ENCODE data around the gene BCL2L11.
A peak's percentile ranks its signal among the peaks of the same experiment; 100 is the strongest.
"Not testable (repeated sequence)": the region's sequence is repeated elsewhere in the genome, so short reads cannot be mapped to it uniquely, and the experiment has no call there.

Gene BCL2L11, protein sequence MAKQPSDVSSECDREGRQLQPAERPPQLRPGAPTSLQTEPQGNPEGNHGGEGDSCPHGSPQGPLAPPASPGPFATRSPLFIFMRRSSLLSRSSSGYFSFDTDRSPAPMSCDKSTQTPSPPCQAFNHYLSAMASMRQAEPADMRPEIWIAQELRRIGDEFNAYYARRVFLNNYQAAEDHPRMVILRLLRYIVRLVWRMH

DNA sequence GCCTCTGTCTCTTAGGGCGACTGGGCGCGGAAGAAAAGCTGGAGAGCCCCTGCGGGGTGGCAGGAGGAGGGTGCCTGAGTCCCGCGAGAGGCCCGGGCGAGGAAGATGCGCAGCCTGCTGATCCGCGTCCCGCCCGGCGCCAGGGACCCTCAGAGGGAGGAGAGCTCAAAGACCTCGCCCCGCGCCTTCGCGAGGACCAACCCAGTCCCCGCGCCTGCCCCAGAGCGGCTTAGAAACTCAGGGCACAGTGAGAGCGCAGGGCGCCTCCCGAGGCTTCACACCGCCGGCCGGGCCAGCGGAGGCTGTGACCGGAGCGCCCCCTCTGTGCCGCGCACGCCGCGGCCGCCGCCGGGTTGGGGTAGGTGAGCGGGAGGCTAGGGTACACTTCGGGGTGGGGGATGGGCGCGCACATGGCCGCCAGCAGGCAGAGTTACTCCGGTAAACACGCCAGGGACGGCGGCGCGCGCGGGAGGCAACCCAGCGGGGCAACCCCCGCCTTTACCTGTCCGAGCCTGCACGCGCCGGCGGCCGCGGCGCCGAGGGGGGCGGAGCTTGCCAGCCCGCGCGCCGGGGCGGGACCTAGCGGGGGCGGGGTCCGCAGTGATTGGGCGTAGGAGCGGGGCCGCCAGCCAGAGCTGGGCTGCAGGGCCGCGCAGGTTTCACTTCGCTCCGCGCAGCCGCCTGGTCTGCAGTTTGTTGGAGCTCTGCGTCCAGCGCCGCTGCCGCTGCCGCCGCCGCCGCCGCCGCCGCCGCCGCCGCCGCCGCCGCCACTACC, at the start of gene BCL2L11:
BCL2L11 (plus strand) TSS at position 662 of the 775 bp plus-strand sequence. CDS start 2,832 bp downstream, outside the sequence.
- H3K4me3 Mint-ChIP-seq, result peak within 1 kb of the TSS; percentile 94
- peaks cover 68% of the 10 kb centered on the region for H3K4me1 Mint-ChIP-seq (ENCODE audit: low read depth)
- H3K36me3 Mint-ChIP-seq (ENCODE audit: low read depth), result peaks cover 26% of the 10 kb centered on the region
- no peaks in the 10 kb centered on the region for H3K9me3 Mint-ChIP-seq
- peak within 1 kb of the TSS; percentile 87 for H3K27ac Mint-ChIP-seq
- peaks cover 29% of the 10 kb centered on the region for H3K27me3 Mint-ChIP-seq

DNA sequence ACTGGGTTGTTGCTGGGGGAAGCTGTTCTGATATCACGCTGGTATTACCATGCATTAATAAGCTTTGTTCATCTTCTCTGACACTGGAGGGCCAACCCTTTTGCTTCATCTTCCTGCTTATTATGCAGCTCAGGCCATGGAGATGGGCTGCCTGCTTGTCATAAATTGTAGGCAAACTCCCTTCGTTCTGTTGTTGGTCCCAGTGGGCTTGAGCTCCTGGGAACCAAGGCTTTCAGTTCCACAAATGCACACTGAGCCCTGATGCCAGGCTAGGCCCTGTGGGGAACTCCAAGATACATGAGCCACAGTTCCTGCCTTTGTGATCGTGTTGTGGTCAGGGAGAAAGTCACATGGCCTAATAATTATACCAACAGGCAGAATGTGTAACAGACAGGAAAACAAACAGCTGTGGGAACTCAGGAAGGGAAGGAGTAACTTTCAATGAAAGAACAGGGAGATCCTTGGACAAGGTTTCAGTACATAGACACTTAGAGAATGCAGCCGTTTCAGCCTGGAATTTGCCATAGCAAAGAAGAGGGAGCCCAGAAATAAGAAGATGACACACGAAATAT, 49.0 kb upstream of the BCL2L11 start:
- Mint-ChIP-seq H3K9me3 (peaks cover 22% of the 10 kb centered on the region), H3K27ac (no peak overlapping the region), H3K36me3 (ENCODE audit: low read depth) (no peaks in the 10 kb centered on the region), H3K4me3 (no peak overlapping the region), H3K4me1 (ENCODE audit: low read depth) (no peaks in the 10 kb centered on the region), H3K27me3 (peaks cover 30% of the 10 kb centered on the region)

DNA sequence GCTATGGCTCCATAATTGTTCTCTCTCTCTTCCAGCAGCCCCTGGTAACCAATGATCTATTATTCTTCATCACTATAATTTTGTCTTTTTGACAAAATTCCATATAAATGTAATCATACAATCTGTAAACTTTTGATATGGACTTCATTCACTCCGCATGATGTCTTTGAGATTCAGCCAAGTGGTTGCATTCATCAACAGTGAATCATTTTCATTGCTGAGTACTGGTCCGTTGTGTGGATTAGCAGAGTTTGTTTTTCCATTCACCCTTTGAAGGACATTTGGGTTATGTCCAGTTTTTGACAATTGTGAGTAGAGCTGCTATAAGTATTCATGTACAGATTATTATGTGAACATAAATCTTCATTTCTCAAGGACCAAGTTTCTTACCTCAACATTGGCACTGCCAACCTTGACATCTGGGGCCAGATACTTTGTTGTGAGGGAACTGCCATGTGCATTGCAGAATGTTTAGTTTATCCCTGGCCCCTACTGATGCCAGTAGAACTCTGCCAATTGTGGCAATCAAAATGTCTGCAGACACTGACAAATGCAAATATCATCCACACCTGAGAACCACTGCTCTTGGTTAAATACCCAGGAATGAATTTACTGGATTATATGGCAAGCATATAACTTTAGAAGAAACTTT, 48.4 kb upstream of the BCL2L11 start:
- Mint-ChIP-seq H3K9me3 (peaks cover 24% of the 10 kb centered on the region), H3K4me3 (no peak overlapping the region), H3K27ac (no peak overlapping the region), H3K27me3 (peaks cover 34% of the 10 kb centered on the region), H3K4me1 (ENCODE audit: low read depth) (no peaks in the 10 kb centered on the region), H3K36me3 (ENCODE audit: low read depth) (no peaks in the 10 kb centered on the region)

DNA sequence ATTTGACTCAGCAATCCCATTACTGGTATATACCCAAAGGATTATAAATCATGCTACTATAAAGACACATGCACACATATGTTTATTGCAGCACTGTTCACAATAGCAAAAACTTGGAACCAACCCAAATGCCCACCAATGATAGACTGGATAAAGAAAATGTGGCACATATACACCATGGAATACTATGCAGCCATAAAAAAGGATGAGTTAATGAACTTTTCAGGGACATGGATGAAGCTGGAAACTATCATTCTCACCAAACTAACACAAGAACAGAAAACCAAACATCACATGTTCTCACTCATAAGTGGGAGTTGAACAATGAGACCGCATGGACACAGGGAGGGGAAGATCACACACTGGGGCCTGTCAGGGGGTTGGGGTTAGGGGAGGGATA, 38.1 kb upstream of the BCL2L11 start:
- not testable (repeated sequence) for H3K9me3 Mint-ChIP-seq; H3K4me3 Mint-ChIP-seq; H3K27ac Mint-ChIP-seq; H3K4me1 Mint-ChIP-seq (ENCODE audit: low read depth); H3K36me3 Mint-ChIP-seq (ENCODE audit: low read depth)
- H3K27me3 Mint-ChIP-seq, result peaks cover 75% of the 10 kb centered on the region

DNA sequence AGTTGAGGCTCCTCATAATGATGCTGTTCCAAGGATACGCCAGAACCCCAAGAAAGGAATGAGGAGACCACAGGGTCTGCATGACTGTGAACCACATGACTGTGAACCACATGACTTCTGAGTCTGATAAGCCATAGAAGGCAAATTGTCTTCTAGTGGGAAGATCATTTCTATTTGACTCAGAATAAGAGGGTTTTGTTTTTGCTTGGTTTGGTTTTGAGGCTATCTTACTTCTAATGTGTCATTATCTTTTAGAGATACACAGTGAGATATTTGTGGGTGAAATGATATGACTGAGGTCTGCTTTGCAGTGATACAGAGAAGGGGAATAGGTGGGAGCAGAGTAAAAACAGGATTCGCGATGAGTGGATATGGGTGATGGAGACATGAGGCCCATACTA, 28.9 kb upstream of the BCL2L11 start:
- Mint-ChIP-seq H3K36me3 (ENCODE audit: low read depth) (no peaks in the 10 kb centered on the region), H3K4me3 (no peak overlapping the region), H3K4me1 (ENCODE audit: low read depth) (peaks cover 19% of the 10 kb centered on the region), H3K9me3 (no peaks in the 10 kb centered on the region), H3K27me3 (peaks cover 44% of the 10 kb centered on the region), H3K27ac (peak overlapping the region; percentile 59)

DNA sequence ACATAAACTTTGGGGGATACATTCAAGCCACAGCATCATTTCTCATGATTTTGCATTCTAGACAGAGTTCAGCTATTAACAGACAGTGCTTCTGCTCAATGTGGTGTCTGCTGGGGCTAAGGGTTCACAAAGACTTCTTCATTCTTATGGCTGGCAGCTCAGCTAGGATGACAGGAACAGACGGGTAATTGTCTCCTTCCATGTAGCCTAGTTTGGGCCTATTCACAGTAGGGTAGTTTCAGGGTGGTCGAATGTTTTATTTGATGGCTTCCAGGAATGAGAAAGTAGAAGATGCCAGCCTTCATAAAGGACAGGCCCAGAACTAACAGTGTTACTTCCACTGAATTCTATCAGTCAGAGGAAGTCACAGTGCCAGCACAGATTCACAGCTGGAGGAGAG, 26.0 kb upstream of the BCL2L11 start:
- Mint-ChIP-seq H3K27ac (no peak overlapping the region), H3K36me3 (ENCODE audit: low read depth) (no peaks in the 10 kb centered on the region), H3K4me1 (ENCODE audit: low read depth) (peaks cover 19% of the 10 kb centered on the region), H3K4me3 (no peak overlapping the region), H3K27me3 (peaks cover 49% of the 10 kb centered on the region), H3K9me3 (no peaks in the 10 kb centered on the region)

DNA sequence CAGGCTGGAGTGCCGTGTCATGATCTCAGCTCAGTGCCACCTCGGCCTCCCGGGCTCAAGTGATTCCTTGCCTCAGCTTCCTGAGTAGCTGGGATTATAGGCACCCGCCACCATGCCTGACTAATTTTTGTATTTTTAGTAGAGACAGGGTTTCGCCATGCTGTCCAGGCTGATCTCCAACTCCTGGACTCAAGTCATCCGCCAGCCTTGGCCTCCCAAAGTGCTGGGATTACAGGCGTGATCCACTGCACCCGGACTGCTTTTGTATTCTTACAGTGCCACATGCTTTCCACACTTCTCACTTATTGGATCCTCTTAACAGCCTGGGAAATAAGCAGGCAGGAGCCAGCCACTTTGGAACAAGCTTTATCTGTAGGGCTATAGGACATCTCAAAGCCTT, 25.3 kb upstream of the BCL2L11 start:
- Mint-ChIP-seq H3K27ac (no peak overlapping the region), H3K36me3 (ENCODE audit: low read depth) (no peaks in the 10 kb centered on the region), H3K4me3 (no peak overlapping the region), H3K9me3 (no peaks in the 10 kb centered on the region), H3K4me1 (ENCODE audit: low read depth) (peaks cover 26% of the 10 kb centered on the region), H3K27me3 (peaks cover 45% of the 10 kb centered on the region)

DNA sequence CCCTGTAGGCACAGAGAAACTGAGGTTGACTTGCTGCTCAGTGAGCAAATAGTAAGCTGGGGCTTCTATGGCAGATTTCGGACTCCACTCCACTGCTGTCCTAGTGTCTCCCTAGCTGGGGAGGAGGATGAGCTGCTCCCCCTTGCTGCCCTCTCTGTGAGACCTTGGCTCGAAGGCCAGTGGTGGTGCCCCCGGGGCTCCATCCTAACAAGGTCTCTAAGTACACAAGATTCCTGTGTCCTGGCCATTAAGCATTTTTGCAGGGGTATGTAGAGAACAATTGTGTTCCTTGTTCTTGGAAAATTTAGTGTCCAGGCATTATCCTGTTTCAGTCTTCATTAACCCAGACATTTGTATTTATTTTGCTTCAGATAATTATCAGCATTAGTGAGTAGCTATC, 21.3 kb upstream of the BCL2L11 start:
- Mint-ChIP-seq H3K36me3 (ENCODE audit: low read depth) (no peaks in the 10 kb centered on the region), H3K4me1 (ENCODE audit: low read depth) (peaks cover 24% of the 10 kb centered on the region)

DNA sequence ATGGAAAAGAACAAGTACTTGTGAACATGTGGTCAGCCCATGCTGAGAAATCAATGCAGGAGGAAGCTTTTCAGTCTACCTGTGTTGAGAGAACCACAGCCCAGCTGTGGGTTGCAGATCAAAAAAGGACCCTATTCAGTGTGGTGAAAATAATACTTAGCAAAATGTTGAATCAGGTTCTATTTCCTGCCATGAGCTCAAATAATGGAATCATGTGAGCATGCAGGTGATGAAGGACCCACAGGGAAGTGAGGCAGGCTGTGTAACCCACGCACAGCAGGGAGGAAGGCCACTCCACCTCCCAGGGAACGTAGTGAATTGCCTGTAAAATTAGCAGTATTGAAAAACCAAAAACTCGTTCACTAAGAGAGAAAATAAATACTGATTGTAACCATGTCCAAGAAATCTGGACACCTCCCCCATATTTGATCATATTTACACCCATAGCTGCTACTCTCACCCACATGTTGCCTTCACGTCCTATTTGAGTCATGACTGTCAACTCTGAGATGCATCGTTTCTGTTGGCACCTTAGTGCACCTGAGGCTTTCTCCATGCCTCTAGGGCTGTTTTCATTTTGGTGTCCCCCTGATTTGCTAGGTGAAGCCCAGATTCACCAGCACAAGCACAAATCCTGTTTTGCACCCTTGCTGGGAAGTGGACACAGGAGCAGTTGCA, 20.5 kb upstream of the BCL2L11 start:
- H3K27ac Mint-ChIP-seq, result peak overlapping the region; percentile 50
- H3K9me3 Mint-ChIP-seq, result no peaks in the 10 kb centered on the region
- H3K4me1 Mint-ChIP-seq (ENCODE audit: low read depth), result peaks cover 24% of the 10 kb centered on the region
- H3K4me3 Mint-ChIP-seq, result no peak overlapping the region
- H3K36me3 Mint-ChIP-seq (ENCODE audit: low read depth), result no peaks in the 10 kb centered on the region
- H3K27me3 Mint-ChIP-seq, result peaks cover 51% of the 10 kb centered on the region

More for the DNA sequence above, 21.3 kb upstream of the BCL2L11 start:
- Mint-ChIP-seq H3K4me3 (no peak overlapping the region), H3K27ac (no peak overlapping the region), H3K27me3 (peaks cover 53% of the 10 kb centered on the region), H3K9me3 (no peaks in the 10 kb centered on the region)

DNA sequence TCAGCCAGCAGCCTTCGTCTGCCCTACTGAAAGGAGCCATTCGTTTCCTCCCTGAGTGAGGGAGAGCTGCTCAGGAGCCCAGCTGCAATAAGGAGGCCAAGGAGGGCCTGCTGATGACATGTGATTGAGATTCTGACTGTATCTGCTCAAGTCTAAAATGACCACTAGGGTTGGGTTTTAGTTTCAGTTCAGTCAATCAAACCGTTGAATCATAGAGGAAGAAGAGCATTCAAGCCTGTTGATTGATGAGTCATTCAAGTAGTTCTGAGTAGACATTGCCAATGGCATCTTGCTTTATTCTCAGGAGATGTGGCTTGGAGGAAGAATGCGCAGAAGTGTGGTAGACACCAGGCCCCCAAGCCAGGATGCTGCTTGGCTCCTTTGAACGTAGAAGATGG, 19.9 kb upstream of the BCL2L11 start:
- H3K36me3 Mint-ChIP-seq (ENCODE audit: low read depth), result no peaks in the 10 kb centered on the region
- no peak overlapping the region for H3K4me3 Mint-ChIP-seq
- peak overlapping the region; percentile 65 for H3K27ac Mint-ChIP-seq
- peaks cover 51% of the 10 kb centered on the region for H3K27me3 Mint-ChIP-seq
- H3K9me3 Mint-ChIP-seq, result no peaks in the 10 kb centered on the region
- peaks cover 24% of the 10 kb centered on the region for H3K4me1 Mint-ChIP-seq (ENCODE audit: low read depth)

DNA sequence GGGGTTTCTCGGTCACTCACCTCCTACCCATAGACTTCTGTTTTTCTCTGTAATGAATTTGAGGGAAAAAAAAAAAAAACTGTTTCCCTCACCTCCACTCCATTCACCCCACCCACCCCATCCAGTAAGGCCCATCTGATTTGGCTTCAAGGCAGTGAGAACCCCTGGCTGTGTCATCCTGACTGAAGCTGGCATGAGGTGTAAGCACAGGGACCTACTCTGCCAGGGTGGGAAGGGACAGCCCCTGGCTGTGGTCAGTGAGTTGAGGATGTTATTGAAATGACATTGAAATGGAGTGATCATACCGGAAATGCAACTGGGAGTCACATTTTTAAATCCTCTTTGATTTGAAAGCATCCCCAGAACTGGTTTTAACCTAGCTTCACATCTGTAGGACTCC, 19.1 kb upstream of the BCL2L11 start:
- Mint-ChIP-seq H3K9me3 (no peaks in the 10 kb centered on the region), H3K27me3 (peaks cover 59% of the 10 kb centered on the region), H3K36me3 (ENCODE audit: low read depth) (no peaks in the 10 kb centered on the region), H3K4me1 (ENCODE audit: low read depth) (peaks cover 27% of the 10 kb centered on the region), H3K4me3 (no peak overlapping the region), H3K27ac (no peak overlapping the region)

DNA sequence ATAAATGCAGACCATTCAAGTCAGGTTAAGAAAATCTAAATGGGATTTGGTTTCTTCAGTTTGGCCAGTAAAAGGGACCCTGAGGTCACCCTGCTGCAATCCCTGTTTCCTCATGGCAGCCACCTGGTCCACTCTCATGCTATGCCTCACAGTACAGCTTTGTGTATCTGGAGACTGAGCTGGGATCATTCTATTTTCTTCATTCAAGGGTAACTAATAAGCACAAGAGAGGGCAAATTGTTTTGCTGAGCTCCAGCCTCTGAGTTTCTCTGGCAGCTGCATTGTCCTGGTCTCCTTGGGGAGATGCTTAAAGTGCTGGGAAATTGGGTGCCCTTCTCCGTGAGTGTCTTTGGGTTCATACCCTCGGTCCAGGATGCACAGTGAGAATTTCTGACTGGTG, 18.5 kb upstream of the BCL2L11 start:
- Mint-ChIP-seq H3K27me3 (peaks cover 56% of the 10 kb centered on the region), H3K36me3 (ENCODE audit: low read depth) (no peaks in the 10 kb centered on the region), H3K9me3 (no peaks in the 10 kb centered on the region), H3K4me3 (no peak overlapping the region), H3K4me1 (ENCODE audit: low read depth) (peaks cover 31% of the 10 kb centered on the region), H3K27ac (no peak overlapping the region)

DNA sequence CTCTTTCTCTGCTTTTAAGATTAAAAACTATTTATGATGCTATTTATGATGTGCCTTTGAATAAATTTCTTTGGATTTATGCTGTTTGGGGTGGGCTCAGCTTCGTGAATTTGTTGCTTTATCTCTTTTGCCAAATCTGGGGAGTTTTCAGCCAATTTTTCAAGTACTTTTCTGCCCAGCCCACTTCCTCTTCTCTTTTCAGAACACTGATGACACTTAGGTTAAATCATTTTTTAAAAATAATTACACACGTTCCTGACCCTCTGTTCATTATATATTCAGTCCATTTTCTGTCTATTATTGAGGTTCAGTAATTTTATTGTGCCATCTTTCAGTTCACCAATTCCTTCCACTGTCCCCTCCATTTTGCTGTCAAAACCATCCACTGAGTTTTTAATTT, 14.8 kb upstream of the BCL2L11 start:
- Mint-ChIP-seq H3K27ac (no peak overlapping the region), H3K4me1 (ENCODE audit: low read depth) (peaks cover 26% of the 10 kb centered on the region), H3K27me3 (peaks cover 59% of the 10 kb centered on the region)

DNA sequence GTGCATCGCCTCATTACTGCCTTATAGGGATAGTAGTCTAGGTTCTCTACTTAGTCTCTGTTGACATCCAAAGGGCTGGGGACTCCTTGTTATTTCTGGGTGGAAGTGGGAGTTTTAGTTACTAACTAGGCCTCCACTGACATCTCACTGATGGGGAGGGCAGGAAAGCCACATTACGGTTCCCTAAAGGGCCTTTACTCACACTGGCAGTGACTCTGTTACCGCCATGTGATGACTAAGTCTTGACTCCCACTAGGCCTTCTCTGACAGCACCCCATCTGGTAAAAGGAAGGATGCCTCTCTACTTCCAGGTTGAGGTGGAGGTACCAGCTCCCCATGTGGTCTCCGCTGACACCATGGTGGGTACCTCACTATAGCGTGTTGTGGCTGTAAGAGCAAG, 14.0 kb upstream of the BCL2L11 start:
- Mint-ChIP-seq H3K4me1 (ENCODE audit: low read depth) (peaks cover 24% of the 10 kb centered on the region), H3K36me3 (ENCODE audit: low read depth) (no peaks in the 10 kb centered on the region), H3K9me3 (no peaks in the 10 kb centered on the region), H3K4me3 (no peak overlapping the region), H3K27ac (no peak overlapping the region), H3K27me3 (peaks cover 59% of the 10 kb centered on the region)

More for the DNA sequence above, 14.8 kb upstream of the BCL2L11 start:
- no peak overlapping the region for H3K4me3 Mint-ChIP-seq
- no peaks in the 10 kb centered on the region for H3K36me3 Mint-ChIP-seq (ENCODE audit: low read depth)
- H3K9me3 Mint-ChIP-seq, result no peaks in the 10 kb centered on the region
